NCI-H524 (cell line): ENCODE results near the gene C3orf52.
A peak's percentile ranks its signal among the peaks of the same experiment; 100 is the strongest.
"Not testable (repeated sequence)": the region's sequence is repeated elsewhere in the genome, so short reads cannot be mapped to it uniquely, and the experiment has no call there.

ENCODE experiments used
- DNase-seq, 2 experiments: peaks; one replicate each; lab custom pipeline; 2025; lab: John Stamatoyannopoulos, UW

C3orf52 gene

GRCh38 chr3:112086076-112086854, at the start of gene C3orf52:
Gene C3orf52, plus strand, starts transcription at chr3:112086389. Its CDS starts 19 bp downstream, at chr3:112086408.
- peak; percentile 50 to 68 for DNase-seq

GRCh38 chr3:112037194-112037593, 49.0 kb upstream of the C3orf52 start:
- DNase-seq, result not testable (repeated sequence)

- no peak for DNase-seq
Measured at GRCh38 chr3:112038863-112039262, 47.3 kb upstream of the C3orf52 start.

GRCh38 chr3:112041321-112041720, 44.9 kb upstream of the C3orf52 start:
- DNase-seq, result no peak

- no peak for DNase-seq
Measured at GRCh38 chr3:112042842-112043280, 43.3 kb upstream of the C3orf52 start.

- peak; percentile 72 to 90 for DNase-seq
Measured at GRCh38 chr3:112043621-112044201, 42.5 kb upstream of the C3orf52 start.

GRCh38 chr3:112046599-112046998, 39.6 kb upstream of the C3orf52 start:
- no peak for DNase-seq

- DNase-seq, result no peak
Measured at GRCh38 chr3:112047264-112047663, 38.9 kb upstream of the C3orf52 start.

GRCh38 chr3:112048911-112049310, 37.3 kb upstream of the C3orf52 start:
- DNase-seq, result no peak

GRCh38 chr3:112053229-112053628, 33.0 kb upstream of the C3orf52 start:
- peak in 1 of 2 experiments; percentile 59 for DNase-seq

GRCh38 chr3:112056451-112056929, 29.7 kb upstream of the C3orf52 start:
- DNase-seq, result no peak

GRCh38 chr3:112059497-112059896, 26.7 kb upstream of the C3orf52 start:
- no peak for DNase-seq

GRCh38 chr3:112061152-112061551, 25.0 kb upstream of the C3orf52 start:
- DNase-seq, result no peak

GRCh38 chr3:112072387-112073060, 13.7 kb upstream of the C3orf52 start:
- not testable (repeated sequence) for DNase-seq

- DNase-seq, result no peak
Measured at GRCh38 chr3:112074006-112074405, 12.2 kb upstream of the C3orf52 start.

- peak; percentile 74 to 88 for DNase-seq
Measured at GRCh38 chr3:112074616-112075497, 11.3 kb upstream of the C3orf52 start.

- DNase-seq, result no peak
Measured at GRCh38 chr3:112078125-112079083, 7.8 kb upstream of the C3orf52 start.

GRCh38 chr3:112083239-112083638, 3.0 kb upstream of the C3orf52 start:
- DNase-seq, result peak; percentile 19 to 56

- no peak for DNase-seq
Measured at GRCh38 chr3:112084980-112085705, 1.0 kb upstream of the C3orf52 start.

- no peak for DNase-seq
Measured at GRCh38 chr3:112085735-112086075, 484 bp upstream of the C3orf52 start.
